Endothelial cell of umbilical vein (primary cell): Measurements from ENCODE around the gene SRRM4. TPM values are rescaled to one million over a fixed set of nuclear protein-coding genes. Genes with fewer than 3 reads are reported as not detected.

Source experiments
- BruUV-seq: library from RNA; stranded (reverse); fragments of 400-500 nt; replicated peaks from 2 replicates; lab custom pipeline; 2021; lab: Mats Ljungman, UMichigan
- CTCF ChIA-PET: fragments of 300-600, 350-600 bp; sonication (Branson Sonifier 250); formaldehyde crosslinking; loops from one replicate; lab custom pipeline; 2021; ENCODE audit warnings: antibody characterized with exemption, inconsistent platforms; lab: Charles Lee
- POLR2A ChIA-PET: fragments of 300-600, 350-600 bp; sonication (Branson Sonifier 250); formaldehyde crosslinking; loops from one replicate; lab custom pipeline; 2021; ENCODE audit warnings: antibody characterized with exemption, inconsistent platforms; lab: Charles Lee
- DNase-seq: peaks from one replicate; pipeline ENCODE4 v3.0.0-alpha.2; 2011; ENCODE audit warnings: low read depth, low spot score
- FAIRE-seq: peaks from 2 replicates; lab custom pipeline; 2011; peaks lifted over from hg19 to GRCh38; lab: Jason Lieb, UNC
- H2AFZ ChIP-seq: 2 replicates; pipeline ENCODE4 v1.6.0; 2012; ENCODE audit warnings: low read depth, low read length, control low read depth, inconsistent platforms
- H3K27ac ChIP-seq: 2 replicates; pipeline ENCODE4 v1.5.1; 2011; ENCODE audit warnings: low read depth, mild to moderate bottlenecking, control low read depth, low read length, moderate library complexity; ENCODE audit not compliant: insufficient read depth
- H3K27me3 ChIP-seq, 2 experiments: 2 replicates each; pipeline versions ENCODE4 v1.6.0 to v1.6.1; 2011; ENCODE audit warnings: low read length in 2 of 2, mixed read lengths in 1 of 2; ENCODE audit not compliant: control insufficient read depth in 2 of 2, insufficient read depth in 2 of 2
- H3K36me3 ChIP-seq, 2 experiments: 2 replicates in 1 of 2; 3 replicates in 1 of 2; pipeline ENCODE4 v1.5.1; 2011; ENCODE audit warnings: low read length in 2 of 2, mild to moderate bottlenecking in 1 of 2, moderate library complexity in 1 of 2; ENCODE audit not compliant: control insufficient read depth in 2 of 2, insufficient read depth in 2 of 2; ENCODE audit errors: extremely low read depth in 1 of 2
- H3K4me1 ChIP-seq: 3 replicates; pipeline ENCODE4 v1.5.1; 2011; ENCODE audit warnings: mild to moderate bottlenecking, low read length; ENCODE audit not compliant: control insufficient read depth, insufficient read depth; ENCODE audit errors: extremely low read depth
- H3K4me2 ChIP-seq: 2 replicates; pipeline ENCODE4 v1.6.1; 2011; ENCODE audit warnings: low read length, control low read depth, mixed read lengths; ENCODE audit not compliant: insufficient read depth
- H3K4me3 ChIP-seq, 3 experiments: fragments of 200-600 bp in 1 of 3; sonication (generic), shearing (Covaris generic) in 1 of 3; replicated peaks in 1 of 3; 2 replicates each; pipeline ENCODE4 v1.5.1; 2011 to 2016; ENCODE audit warnings: control low read depth in 3 of 3, low read length in 3 of 3, mild to moderate bottlenecking in 2 of 3, inconsistent platforms in 1 of 3, low read depth in 1 of 3, moderate library complexity in 1 of 3; ENCODE audit not compliant: insufficient read depth in 1 of 3
- H3K79me2 ChIP-seq: 2 replicates; pipeline ENCODE4 v1.6.0; 2012; ENCODE audit warnings: low read length, inconsistent platforms; ENCODE audit not compliant: control insufficient read depth, insufficient read depth
- H3K9ac ChIP-seq: replicated peaks from 2 replicates; pipeline ENCODE3; 2011; ENCODE audit warnings: low read length, control low read depth; ENCODE audit not compliant: insufficient read depth; ENCODE audit errors: extremely low read depth
- H3K9me1 ChIP-seq: replicated peaks from 3 replicates; pipeline ENCODE4 v1.6.0; 2011; ENCODE audit warnings: mild to moderate bottlenecking, low read length; ENCODE audit not compliant: control insufficient read depth, insufficient read depth; ENCODE audit errors: extremely low read depth
- H3K9me3 ChIP-seq: replicated peaks from 2 replicates; pipeline ENCODE4 v1.5.1; 2012; ENCODE audit warnings: low read length, inconsistent platforms; ENCODE audit not compliant: control insufficient read depth, insufficient read depth
- H4K20me1 ChIP-seq: replicated peaks from 2 replicates; pipeline ENCODE3; 2011; ENCODE audit warnings: mild to moderate bottlenecking, low read length; ENCODE audit not compliant: control insufficient read depth, insufficient read depth; ENCODE audit errors: extremely low read depth
- CTCF ChIP-seq, 2 donors: IDR thresholded peaks; 1 replicate in 1 of 2; 2 replicates in 1 of 2; pipeline ENCODE4 v1.5.1; 2011; ENCODE audit warnings: low read length in 2 of 2, mild to moderate bottlenecking in 2 of 2, moderate library complexity in 2 of 2, control low read depth in 1 of 2, inconsistent platforms in 1 of 2, low read depth in 1 of 2; ENCODE audit not compliant: insufficient read depth in 1 of 2; ENCODE audit errors: extremely low read depth in 1 of 2
- EZH2 ChIP-seq: IDR thresholded peaks from 2 replicates; pipeline ENCODE4 v1.6.1; 2012; ENCODE audit warnings: borderline replicate concordance, low read depth, mild to moderate bottlenecking, moderate library complexity, low read length, inconsistent platforms; ENCODE audit not compliant: severe bottlenecking
- FOS ChIP-seq: IDR thresholded peaks from 2 replicates; pipeline ENCODE4 v1.6.1; 2011; ENCODE audit warnings: mild to moderate bottlenecking, low read length, moderate library complexity, borderline replicate concordance; ENCODE audit not compliant: insufficient read depth
- GATA2 ChIP-seq: IDR thresholded peaks from 2 replicates; pipeline ENCODE4 v1.7.0; 2011; ENCODE audit warnings: low read depth, mild to moderate bottlenecking, moderate library complexity, mixed read lengths, low read length; ENCODE audit not compliant: insufficient read length, insufficient read depth
- JUN ChIP-seq: IDR thresholded peaks from 2 replicates; pipeline ENCODE4 v1.6.1; 2011; ENCODE audit warnings: borderline replicate concordance, low read depth; ENCODE audit not compliant: insufficient read length, insufficient read depth
- MAX ChIP-seq: IDR thresholded peaks from 2 replicates; pipeline ENCODE4 v1.6.1; 2011; ENCODE audit not compliant: insufficient read depth, insufficient read length
- MYC ChIP-seq: IDR thresholded peaks from one replicate; pipeline ENCODE4 v1.6.1; 2011; ENCODE audit warnings: mild to moderate bottlenecking, low read depth, low read length
- POLR2A ChIP-seq: IDR thresholded peaks from 2 replicates; pipeline ENCODE4 v1.6.1; 2012; ENCODE audit warnings: low read depth, mild to moderate bottlenecking, control low read depth, low read length
- POLR2AphosphoS5 ChIP-seq: IDR thresholded peaks from 2 replicates; pipeline ENCODE4 v1.6.1; 2012; ENCODE audit warnings: low read depth, mild to moderate bottlenecking, control low read depth, low read length, moderate library complexity; ENCODE audit not compliant: insufficient read depth
- dilution Hi-C: fragments of 300-500 bp; cut with MboI; formaldehyde crosslinking; loops from one replicate; pipeline ENCODE4 v1.15.0; 2019; ENCODE audit warnings: low sequenced_read_pairs; ENCODE audit not compliant: extremely low pct_ligation_motif_present
- intact Hi-C: fragments of 100-400 bp; cut with micrococcal nuclease; formaldehyde crosslinking; loops from one replicate; pipeline ENCODE4 v1.10.0; 2022
- polyA plus RNA-seq, 4 experiments: library from polyadenylated mRNA; depleted of rRNA in 3 of 4; stranded (reverse) in 3 of 4; unstranded in 1 of 4; fragments of >200 nt; gene quantifications; 2 replicates each; pipeline versions ENCODE4 v1.2.1 to v1.2.3, GENCODE V29; 2011 to 2012; ENCODE audit warnings: missing spikeins in 1 of 4
- total RNA-seq: library from RNA; stranded (reverse); gene quantifications from 2 replicates; pipeline ENCODE4 v1.2.3, GENCODE V29; 2021

Gene SRRM4
- total and polyA plus RNA-seq, 2 donors (not counting 3 experiments of a cell fraction or from before 2014, with no cell fraction given), result not detected

- Histone ChIP-seq H3K79me2 (no peaks in the 10 kb centered on the region), H2AFZ (no peak overlapping the region), H3K4me3 (no peak overlapping the region), H3K4me2 (no peak overlapping the region), H3K27me3 (no peaks in the 10 kb centered on the region), H3K36me3 (no peaks in the 10 kb centered on the region), H3K9ac (no peak overlapping the region), H3K27ac (no peak overlapping the region), H3K9me3 (no peaks in the 10 kb centered on the region), H3K4me1 (no peaks in the 10 kb centered on the region), H3K9me1 (no peaks in the 10 kb centered on the region), H4K20me1 (no peaks in the 10 kb centered on the region)
- CTCF ChIA-PET, result no interaction called here
- TF ChIP-seq POLR2AphosphoS5, result no peak
- no peak for TF ChIP-seq JUN
- TF ChIP-seq MAX, result no peak
- TF ChIP-seq POLR2A, result no peak
- no peak for TF ChIP-seq EZH2
- no peak for TF ChIP-seq FOS
- no peak for TF ChIP-seq GATA2
- no peak for TF ChIP-seq MYC
- TF ChIP-seq CTCF (IDR thresholded peaks at IDR 0.05; ENCODE audit: extremely low read depth in 1 of 2, insufficient read depth in 1 of 2, low read depth in 1 of 2, low read length in 2 of 2), result no peak
- POLR2A ChIA-PET, result no interaction called here
- no peak for DNase-seq
- intact Hi-C loops, result no loop called here
- no peak for FAIRE-seq
- dilution Hi-C loops, result no loop called here
- BruUV-seq, result no TSS peak
These were observed 43.0 kb downstream of the SRRM4 start for GRCh38 chr12:119024356-119024755.
